Activated naive CD4-positive, alpha-beta T cell treated with anti-CD3 and anti-CD28 coated beads for 36 hours (primary cell): Measurements from ENCODE around the gene PSENEN. TPM values are rescaled to one million over a fixed set of nuclear protein-coding genes. Genes with fewer than 3 reads are reported as not detected.
A peak's percentile ranks its signal among the peaks of the same experiment; 100 is the strongest.
"Not testable (repeated sequence)": the region's sequence is repeated elsewhere in the genome, so short reads cannot be mapped to it uniquely, and the experiment has no call there.

ENCODE experiments used
- CTCF ChIA-PET: fragments of 350-600 bp; sonication (Branson Sonifier 250); formaldehyde crosslinking; loops from one replicate; lab custom pipeline; 2021; ENCODE audit warnings: antibody characterized with exemption; lab: Charles Lee
- DNase-seq: peaks from one replicate; pipeline ENCODE4 v3.0.0-alpha.2; 2020
- H3K27ac Mint-ChIP-seq: one replicate; pipeline ENCODE4 v1.8.0; 2021; ENCODE audit warnings: mild to moderate bottlenecking, mixed read lengths
- H3K27me3 Mint-ChIP-seq: one replicate; pipeline ENCODE4 v1.8.0; 2021; ENCODE audit warnings: low read depth, mixed read lengths
- H3K36me3 Mint-ChIP-seq: one replicate; pipeline ENCODE4 v1.8.0; 2021; ENCODE audit warnings: low read depth, mixed read lengths
- H3K4me1 Mint-ChIP-seq: one replicate; pipeline ENCODE4 v1.8.0; 2021; ENCODE audit warnings: low read depth, mixed read lengths
- H3K4me3 Mint-ChIP-seq: one replicate; pipeline ENCODE4 v1.8.0; 2021; ENCODE audit warnings: mild to moderate bottlenecking, moderate library complexity, mixed read lengths
- H3K9me3 Mint-ChIP-seq: one replicate; pipeline ENCODE4 v1.8.0; 2021; ENCODE audit warnings: mixed read lengths
- intact Hi-C: fragments of 100-400 bp; cut with micrococcal nuclease; formaldehyde crosslinking; loops from one replicate; pipeline ENCODE4 v1.15.1; 2023
- total RNA-seq, 2 experiments: library from RNA; stranded (reverse); gene quantifications; one replicate each; pipeline ENCODE4 v1.2.3, GENCODE V29; 2021

The PSENEN gene
- total RNA-seq, 2 experiments from 2014 or later: 32.4 to 37.7 TPM

GRCh38 chr19:35757231-35757748 is 11.8 kb downstream of the PSENEN start:
- no peaks in the 10 kb centered on the region for H3K9me3 Mint-ChIP-seq
- H3K27me3 Mint-ChIP-seq: peaks cover 8% of the 10 kb centered on the region
- peak; percentile 56 for DNase-seq
- CTCF ChIA-PET: interaction anchor here (0.8 to 1.3 kb wide), 3 partner anchors 9 to 208 kb away, joined by 3 to 4 read pairs (median 4); partner anchors contain the start of genes IGFLR1 and LIN37
- intact Hi-C loops: loop anchor here (2.0 kb wide), 1 partner anchor 298 kb away; the partner anchor contains the start of genes THAP8 and WDR62
- peaks cover 20% of the 10 kb centered on the region for H3K4me1 Mint-ChIP-seq
- H3K36me3 Mint-ChIP-seq: peaks cover 26% of the 10 kb centered on the region
- H3K27ac Mint-ChIP-seq: peak overlapping the region; percentile 92
- peak overlapping the region; percentile 90 for H3K4me3 Mint-ChIP-seq

DNA sequence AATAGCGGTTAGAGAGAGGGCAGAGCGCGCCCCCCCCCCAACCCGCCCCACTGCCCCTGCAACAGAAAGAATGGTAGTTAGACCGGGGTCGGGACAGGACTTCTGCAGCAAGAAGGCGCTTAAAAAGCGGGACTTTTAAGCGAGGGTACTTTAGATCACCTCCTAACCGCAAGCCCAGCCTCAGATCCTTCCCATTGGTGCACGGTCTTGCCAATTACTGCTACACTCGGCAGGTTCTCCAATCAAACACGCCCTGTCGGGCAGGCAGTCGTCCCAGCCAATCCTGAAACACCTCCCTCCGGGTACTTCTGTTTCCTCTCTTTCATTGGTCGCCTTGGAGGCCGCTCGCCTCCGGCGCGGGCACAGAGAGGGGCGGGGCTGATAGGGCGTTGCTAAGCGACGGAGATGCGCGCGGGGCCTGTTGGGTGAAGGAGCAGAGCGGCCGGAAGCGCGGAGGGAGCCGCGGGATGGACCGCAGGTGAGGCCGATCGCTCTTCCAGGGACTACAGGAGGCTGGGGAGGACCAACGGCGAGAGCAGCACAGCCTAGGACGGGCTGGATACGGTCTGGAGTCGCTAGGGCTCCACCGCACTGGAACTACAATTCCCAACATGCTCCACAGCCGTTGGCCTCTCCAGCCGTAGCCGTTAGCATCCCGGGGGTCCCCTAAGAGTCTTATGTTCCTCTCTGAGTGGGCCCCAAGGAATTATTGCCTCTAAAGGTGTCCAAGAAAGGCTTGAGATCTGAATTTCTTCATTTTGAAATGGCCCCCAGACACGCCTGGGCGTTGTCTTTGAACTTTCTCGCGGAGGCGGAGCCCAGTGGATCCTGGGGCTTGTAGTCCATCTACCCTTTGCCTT is 12.5 kb downstream of the PSENEN start, which contains the start of gene PROSER3:
Gene PROSER3 (plus strand): TSS at position 428 of the 860 bp plus-strand sequence. CDS start 40 bp downstream, at position 468.
- Mint-ChIP-seq H3K4me3 (peak within 1 kb of the TSS; percentile 90), H3K27me3 (peaks cover 8% of the 10 kb centered on the region), H3K9me3 (no peaks in the 10 kb centered on the region), H3K27ac (peak within 1 kb of the TSS; percentile 92), H3K36me3 (peaks cover 27% of the 10 kb centered on the region), H3K4me1 (peaks cover 20% of the 10 kb centered on the region)
- DNase-seq: peak; percentile 99
- CTCF ChIA-PET: interaction anchor here (1.1 to 1.3 kb wide), 2 partner anchors 10 to 16 kb away, joined by 4 read pairs; partner anchors contain the start of genes IGFLR1 and LIN37
- intact Hi-C loops: loop anchor here (1.0 to 2.0 kb wide), 7 partner anchors 10 to 297 kb away; partner anchors contain the start of genes ALKBH6, ARHGAP33, LIN37 and THAP8

DNA sequence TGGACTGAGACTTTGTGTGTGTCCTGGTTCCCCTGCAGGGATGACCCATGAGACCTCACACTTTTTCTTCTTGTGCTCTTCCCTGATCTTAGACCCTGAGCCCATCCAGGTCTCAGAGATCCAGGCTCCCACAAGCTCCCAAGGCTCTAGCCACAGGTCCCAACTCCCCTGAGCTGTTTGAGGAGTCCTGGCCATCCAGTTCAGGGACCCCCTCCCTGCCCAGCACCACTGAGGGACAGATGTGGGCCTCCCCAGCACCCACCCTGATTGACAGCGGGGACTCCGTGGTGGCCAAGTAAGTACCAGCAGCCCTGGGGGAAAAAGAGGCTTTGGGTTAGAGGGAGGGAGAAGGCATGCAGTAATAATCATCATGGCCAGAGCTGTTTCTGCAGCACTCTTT is 14.2 kb downstream of the PSENEN start:
- CTCF ChIA-PET: no interaction called here
- peaks cover 8% of the 10 kb centered on the region for H3K27me3 Mint-ChIP-seq
- H3K27ac Mint-ChIP-seq: no peak overlapping the region
- no peaks in the 10 kb centered on the region for H3K9me3 Mint-ChIP-seq
- peak overlapping the region; percentile 90 for H3K4me3 Mint-ChIP-seq
- no peak for DNase-seq
- peaks cover 20% of the 10 kb centered on the region for H3K4me1 Mint-ChIP-seq
- intact Hi-C loops: no loop called here
- peaks cover 21% of the 10 kb centered on the region for H3K36me3 Mint-ChIP-seq

- peaks cover 19% of the 10 kb centered on the region for H3K4me1 Mint-ChIP-seq
- intact Hi-C loops: no loop called here
- peaks cover 8% of the 10 kb centered on the region for H3K27me3 Mint-ChIP-seq
- CTCF ChIA-PET: no interaction called here
- H3K27ac Mint-ChIP-seq: no peak overlapping the region
- DNase-seq: no peak
- H3K9me3 Mint-ChIP-seq: no peaks in the 10 kb centered on the region
- H3K4me3 Mint-ChIP-seq: no peak overlapping the region
- peaks cover 23% of the 10 kb centered on the region for H3K36me3 Mint-ChIP-seq
Observed at GRCh38 chr19:35760711-35761349, 15.4 kb downstream of the PSENEN start.

DNA sequence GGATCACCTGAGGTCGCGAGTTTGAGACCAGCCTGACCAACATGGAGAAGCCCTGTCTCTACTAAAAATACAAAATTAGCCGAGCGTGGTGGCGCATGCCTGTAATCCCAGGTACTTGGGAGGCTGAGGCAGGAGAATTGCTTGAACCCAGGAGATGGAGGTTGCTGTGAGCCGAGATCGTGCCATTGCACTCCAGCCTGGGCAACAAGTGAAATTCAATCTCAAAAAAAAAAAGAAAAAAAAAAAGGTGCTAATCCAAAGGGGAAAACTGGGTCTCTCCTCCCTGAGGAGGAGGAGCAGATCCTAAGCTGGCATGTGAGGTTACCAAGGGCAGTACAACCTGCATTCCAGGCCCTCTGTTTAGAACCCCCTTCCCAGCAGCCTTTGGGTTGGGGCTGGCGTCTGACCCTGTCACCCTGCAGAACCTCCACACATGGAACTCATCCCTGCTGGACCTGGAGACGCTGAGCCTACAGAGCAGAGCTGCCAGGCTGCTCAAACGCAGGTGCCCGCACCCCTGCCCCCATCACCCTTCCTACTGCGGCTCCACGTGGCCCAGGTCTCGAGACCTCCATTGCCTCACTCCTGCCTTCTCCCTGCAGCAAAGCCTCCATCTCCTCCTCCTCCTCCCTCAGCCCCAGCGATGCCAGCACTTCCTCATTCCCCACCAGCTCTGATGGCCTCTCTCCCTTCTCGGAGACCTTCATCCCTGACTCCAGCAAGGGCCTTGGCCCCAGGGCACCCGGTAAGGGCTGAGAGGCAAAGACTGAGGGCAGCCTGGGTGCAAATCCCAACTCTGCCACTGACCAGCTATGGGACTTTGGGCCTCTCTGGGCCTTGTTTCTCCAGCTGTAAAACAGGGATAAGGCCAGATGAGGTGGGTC is 19.2 kb downstream of the PSENEN start:
- intact Hi-C loops: no loop called here
- Mint-ChIP-seq H3K4me1 (peaks cover 1% of the 10 kb centered on the region), H3K27ac (no peak overlapping the region), H3K9me3 (no peaks in the 10 kb centered on the region), H3K36me3 (peaks cover 28% of the 10 kb centered on the region), H3K4me3 (no peak overlapping the region), H3K27me3 (no peaks in the 10 kb centered on the region)
- CTCF ChIA-PET: interaction anchor here (1.0 kb wide), 1 partner anchor 55 kb away, joined by 4 read pairs; no protein-coding TSS in a partner anchor
- no peak for DNase-seq

GRCh38 chr19:35766571-35767104 is 21.2 kb downstream of the PSENEN start:
- peaks cover 26% of the 10 kb centered on the region for H3K36me3 Mint-ChIP-seq
- H3K4me1 Mint-ChIP-seq: no peaks in the 10 kb centered on the region
- H3K9me3 Mint-ChIP-seq: no peaks in the 10 kb centered on the region
- H3K4me3 Mint-ChIP-seq: no peak overlapping the region
- intact Hi-C loops: no loop called here
- CTCF ChIA-PET: no interaction called here
- H3K27me3 Mint-ChIP-seq: no peaks in the 10 kb centered on the region
- DNase-seq: no peak
- H3K27ac Mint-ChIP-seq: no peak overlapping the region

GRCh38 chr19:35767288-35768081 is 22.0 kb downstream of the PSENEN start:
- CTCF ChIA-PET: no interaction called here
- no peak for DNase-seq
- intact Hi-C loops: no loop called here
- Mint-ChIP-seq H3K4me1 (no peaks in the 10 kb centered on the region), H3K27me3 (no peaks in the 10 kb centered on the region), H3K27ac (no peak overlapping the region), H3K36me3 (peaks cover 20% of the 10 kb centered on the region), H3K9me3 (no peaks in the 10 kb centered on the region), H3K4me3 (no peak overlapping the region)

DNA sequence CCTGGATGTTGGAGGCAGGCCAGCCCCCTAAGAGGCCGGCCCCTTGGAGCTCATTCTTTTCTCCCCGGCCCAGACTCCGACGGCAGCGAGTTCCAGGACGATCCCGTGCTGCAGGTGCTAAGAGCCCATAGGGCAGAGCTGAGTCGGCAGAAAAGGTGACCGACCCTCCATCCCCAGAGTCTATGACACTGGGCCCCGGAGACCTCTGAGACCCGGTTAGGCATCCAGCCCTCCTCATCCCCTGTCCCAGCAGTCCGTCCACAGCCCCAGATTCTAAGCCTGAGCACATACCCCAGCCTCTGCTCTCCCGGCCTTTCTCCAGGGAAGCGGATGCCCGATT is 22.6 kb downstream of the PSENEN start:
- no peak for DNase-seq
- CTCF ChIA-PET: no interaction called here
- Mint-ChIP-seq H3K4me1 (no peaks in the 10 kb centered on the region), H3K4me3 (no peak overlapping the region), H3K27ac (no peak overlapping the region), H3K27me3 (no peaks in the 10 kb centered on the region), H3K36me3 (peaks cover 20% of the 10 kb centered on the region), H3K9me3 (no peaks in the 10 kb centered on the region)
- intact Hi-C loops: no loop called here

DNA sequence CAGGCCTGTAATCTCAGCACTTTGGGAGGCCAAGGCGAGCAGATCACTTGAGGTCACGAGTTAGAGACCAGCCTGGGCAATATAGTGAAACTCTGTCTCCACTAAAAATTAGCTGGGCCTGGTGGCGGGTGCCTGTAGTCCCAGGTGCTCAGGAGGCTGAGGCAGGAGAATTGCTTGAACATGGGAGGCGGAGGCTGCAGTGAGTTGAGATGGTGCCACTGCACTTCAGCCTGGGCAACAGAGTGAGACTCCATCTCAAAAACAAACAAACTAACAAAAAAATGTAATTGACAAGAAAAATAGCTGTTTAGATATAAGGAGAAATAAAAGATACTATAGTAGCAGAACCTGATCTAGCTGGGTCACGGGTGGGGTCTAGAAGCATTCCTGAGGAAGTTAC is 26.9 kb downstream of the PSENEN start:
- Mint-ChIP-seq H3K36me3 (peaks cover 11% of the 10 kb centered on the region), H3K4me1 (peaks cover 18% of the 10 kb centered on the region)
- H3K4me3 Mint-ChIP-seq, H3K27ac Mint-ChIP-seq, H3K27me3 Mint-ChIP-seq, H3K9me3 Mint-ChIP-seq, intact Hi-C loops, DNase-seq: not testable (repeated sequence)
- CTCF ChIA-PET: interaction anchor here (0.9 to 1.4 kb wide), 2 partner anchors 21 to 78 kb away, joined by 3 read pairs; no protein-coding TSS in a partner anchor

DNA sequence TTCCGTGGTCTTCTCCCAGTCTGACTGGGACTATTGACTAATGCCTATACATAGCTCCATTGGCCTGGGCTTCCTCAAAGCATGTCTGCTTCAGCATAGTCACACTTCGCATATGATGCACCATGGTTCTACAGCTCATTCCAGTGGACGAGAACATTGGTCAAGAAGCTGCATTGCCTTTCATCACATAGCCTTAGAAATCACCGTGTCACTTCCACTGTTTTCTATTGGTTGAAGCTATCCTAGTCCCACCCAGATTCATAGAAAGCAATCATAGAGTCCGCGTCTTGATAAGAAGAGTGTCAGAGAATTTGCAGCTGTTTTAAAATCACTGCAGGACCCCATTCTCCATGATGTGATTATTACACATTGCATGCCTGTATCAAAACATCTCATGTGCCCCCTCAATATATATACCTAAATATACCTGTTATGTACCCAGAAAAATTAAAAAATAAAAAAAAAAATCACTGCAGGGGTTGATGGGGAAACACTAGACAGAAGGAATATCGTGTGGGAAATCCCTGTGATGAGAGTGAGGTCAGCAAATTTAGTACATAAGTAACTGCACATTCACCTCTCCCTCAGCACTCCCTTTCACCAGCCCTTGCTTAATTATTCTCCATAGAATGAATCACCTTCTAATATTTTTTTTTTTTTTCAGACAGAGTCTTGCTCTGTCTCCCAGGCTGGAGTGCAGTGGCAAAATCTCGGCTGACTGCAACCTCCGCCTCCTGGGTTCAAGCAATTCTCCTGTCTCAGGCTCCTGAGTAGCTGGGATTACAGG is 27.8 kb downstream of the PSENEN start:
- peaks cover 10% of the 10 kb centered on the region for H3K36me3 Mint-ChIP-seq
- CTCF ChIA-PET: interaction anchor here (0.9 to 1.4 kb wide), 2 partner anchors 22 to 79 kb away, joined by 3 read pairs; no protein-coding TSS in a partner anchor
- intact Hi-C loops: no loop called here
- no peak overlapping the region for H3K27ac Mint-ChIP-seq
- DNase-seq: no peak
- H3K4me3 Mint-ChIP-seq: no peak overlapping the region
- peaks cover 18% of the 10 kb centered on the region for H3K4me1 Mint-ChIP-seq
- H3K9me3 Mint-ChIP-seq: no peaks in the 10 kb centered on the region
- H3K27me3 Mint-ChIP-seq: no peaks in the 10 kb centered on the region
